Measurements from ENCODE around the gene RAB11B. TPM values are rescaled to one million over a fixed set of nuclear protein-coding genes. Genes with fewer than 3 reads are reported as not detected.

Gene RAB11B
- total and polyA plus RNA-seq, 2 of the 13 experiments (the other 11 are each of a cell fraction or from before 2014, with no cell fraction given), result 6.0 to 28.4 TPM

GRCh38 chr19:8342684-8343482 lies 47.3 kb upstream of the RAB11B start, which contains the start of gene KANK3 (continued):
- TF ChIP-seq HMGA1 (CRISPR knock-in tag; conservative IDR thresholded peaks at IDR 0.05) (no peak), ZNF460 (CRISPR knock-in tag; IDR thresholded peaks at IDR 0.05; ENCODE audit: borderline replicate concordance) (no peak), PBX2 (CRISPR knock-in tag; IDR thresholded peaks at IDR 0.05) (peak; percentile 96), SP1 (IDR thresholded peaks at IDR 0.05) (no peak), SP1 (CRISPR knock-in tag; IDR thresholded peaks at IDR 0.05) (peak; percentile 97), ZNF572 (CRISPR knock-in tag; IDR thresholded peaks at IDR 0.05) (0 out of 2 replicates have a peak, but pooled peaks have one; percentile 31), FOXK2 (IDR thresholded peaks at IDR 0.05) (no peak)
- TF ChIP-seq, protein P1, sequence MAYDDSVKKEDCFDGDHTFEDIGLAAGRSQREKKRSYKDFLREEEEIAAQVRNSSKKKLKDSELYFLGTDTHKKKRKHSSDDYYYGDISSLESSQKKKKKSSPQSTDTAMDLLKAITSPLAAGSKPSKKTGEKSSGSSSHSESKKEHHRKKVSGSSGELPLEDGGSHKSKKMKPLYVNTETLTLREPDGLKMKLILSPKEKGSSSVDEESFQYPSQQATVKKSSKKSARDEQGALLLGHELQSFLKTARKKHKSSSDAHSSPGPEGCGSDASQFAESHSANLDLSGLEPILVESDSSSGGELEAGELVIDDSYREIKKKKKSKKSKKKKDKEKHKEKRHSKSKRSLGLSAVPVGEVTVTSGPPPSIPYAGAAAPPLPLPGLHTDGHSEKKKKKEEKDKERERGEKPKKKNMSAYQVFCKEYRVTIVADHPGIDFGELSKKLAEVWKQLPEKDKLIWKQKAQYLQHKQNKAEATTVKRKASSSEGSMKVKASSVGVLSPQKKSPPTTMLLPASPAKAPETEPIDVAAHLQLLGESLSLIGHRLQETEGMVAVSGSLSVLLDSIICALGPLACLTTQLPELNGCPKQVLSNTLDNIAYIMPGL (CRISPR knock-in tag; IDR thresholded peaks at IDR 0.05; ENCODE audit: borderline replicate concordance in 1 of 2, low read depth in 1 of 2), result peak in 1 of 2 experiments; percentile 47; a peak in 1 of 4 replicates
- TF ChIP-seq, protein P2, sequence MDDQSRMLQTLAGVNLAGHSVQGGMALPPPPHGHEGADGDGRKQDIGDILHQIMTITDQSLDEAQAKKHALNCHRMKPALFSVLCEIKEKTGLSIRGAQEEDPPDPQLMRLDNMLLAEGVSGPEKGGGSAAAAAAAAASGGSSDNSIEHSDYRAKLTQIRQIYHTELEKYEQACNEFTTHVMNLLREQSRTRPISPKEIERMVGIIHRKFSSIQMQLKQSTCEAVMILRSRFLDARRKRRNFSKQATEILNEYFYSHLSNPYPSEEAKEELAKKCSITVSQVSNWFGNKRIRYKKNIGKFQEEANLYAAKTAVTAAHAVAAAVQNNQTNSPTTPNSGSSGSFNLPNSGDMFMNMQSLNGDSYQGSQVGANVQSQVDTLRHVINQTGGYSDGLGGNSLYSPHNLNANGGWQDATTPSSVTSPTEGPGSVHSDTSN (CRISPR knock-in tag; IDR thresholded peaks at IDR 0.05; ENCODE audit: borderline replicate concordance), result peak; percentile 86; the same call in 1 of the 2 replicates
- TF ChIP-seq, protein P3, sequence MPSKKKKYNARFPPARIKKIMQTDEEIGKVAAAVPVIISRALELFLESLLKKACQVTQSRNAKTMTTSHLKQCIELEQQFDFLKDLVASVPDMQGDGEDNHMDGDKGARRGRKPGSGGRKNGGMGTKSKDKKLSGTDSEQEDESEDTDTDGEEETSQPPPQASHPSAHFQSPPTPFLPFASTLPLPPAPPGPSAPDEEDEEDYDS (CRISPR knock-in tag; IDR thresholded peaks at IDR 0.05), result peak; percentile 84
